ENCODE results near the gene SV2B.

The SV2B gene

GRCh38 chr15:91142106-91142744 is 42.2 kb downstream of the SV2B start:
- Histone ChIP-seq H3F3A (ENCODE audit: insufficient read depth) (no peaks in the 10 kb centered on the region), H2AFZ (ENCODE audit: low read depth, low read length, severe bottlenecking) (no peak overlapping the region), H3K9me2 (replicated peaks; ENCODE audit: insufficient read depth, low read length) (no peaks in the 10 kb centered on the region), H3K27ac (ENCODE audit: low read depth, low read length) (no peak overlapping the region), H3K9ac (ENCODE audit: low read length) (no peak overlapping the region), H3K27me3 (ENCODE audit: low read length) (no peaks in the 10 kb centered on the region), H3K4me2 (ENCODE audit: low read depth, low read length, poor library complexity, severe bottlenecking) (no peak overlapping the region), H3K9me3 (ENCODE audit: insufficient read depth, low read length) (no peaks in the 10 kb centered on the region), H3K36me3 (ENCODE audit: low read length) (no peaks in the 10 kb centered on the region), H3K79me2 (ENCODE audit: insufficient read depth, low read length) (no peaks in the 10 kb centered on the region), H4K20me1 (ENCODE audit: low read depth, low read length) (no peaks in the 10 kb centered on the region), H3K4me3 (ENCODE audit: insufficient read depth, low read length, poor library complexity, severe bottlenecking) (no peak overlapping the region)
- TF ChIP-seq CTCF (IDR thresholded peaks at IDR 0.05; ENCODE audit: insufficient read depth, low read length, poor library complexity, severe bottlenecking) (peak; percentile 47), EZH2phosphoT487 (conservative IDR thresholded peaks at IDR 0.05; ENCODE audit: low read length) (no peak)

- no peaks in the 10 kb centered on the region for H4K20me1 ChIP-seq (ENCODE audit: low read depth, low read length)
- no peak overlapping the region for H3K9ac ChIP-seq (ENCODE audit: low read length)
- H3K79me2 ChIP-seq (ENCODE audit: insufficient read depth, low read length), result no peaks in the 10 kb centered on the region
- no peak overlapping the region for H3K4me3 ChIP-seq (ENCODE audit: insufficient read depth, low read length, poor library complexity, severe bottlenecking)
- H3F3A ChIP-seq (ENCODE audit: insufficient read depth), result no peaks in the 10 kb centered on the region
- H3K9me3 ChIP-seq (ENCODE audit: insufficient read depth, low read length), result no peaks in the 10 kb centered on the region
- H3K27me3 ChIP-seq (ENCODE audit: low read length), result no peaks in the 10 kb centered on the region
- H2AFZ ChIP-seq (ENCODE audit: low read depth, low read length, severe bottlenecking), result no peak overlapping the region
- no peak overlapping the region for H3K4me2 ChIP-seq (ENCODE audit: low read depth, low read length, poor library complexity, severe bottlenecking)
- no peaks in the 10 kb centered on the region for H3K36me3 ChIP-seq (ENCODE audit: low read length)
- H3K9me2 ChIP-seq (replicated peaks; ENCODE audit: insufficient read depth, low read length), result no peaks in the 10 kb centered on the region
- no peak overlapping the region for H3K27ac ChIP-seq (ENCODE audit: low read depth, low read length)
- no peak for TF ChIP-seq CTCF (IDR thresholded peaks at IDR 0.05; ENCODE audit: insufficient read depth, low read length, poor library complexity, severe bottlenecking)
- no peak for TF ChIP-seq EZH2phosphoT487 (conservative IDR thresholded peaks at IDR 0.05; ENCODE audit: low read length)
Measured at GRCh38 chr15:91142946-91143345, 42.9 kb downstream of the SV2B start.

GRCh38 chr15:91146728-91147127 is 46.7 kb downstream of the SV2B start:
- H4K20me1 ChIP-seq (ENCODE audit: low read depth, low read length), result no peaks in the 10 kb centered on the region
- H3K27ac ChIP-seq (ENCODE audit: low read depth, low read length), result no peak overlapping the region
- no peak overlapping the region for H3K4me3 ChIP-seq (ENCODE audit: insufficient read depth, low read length, poor library complexity, severe bottlenecking)
- no peak overlapping the region for H2AFZ ChIP-seq (ENCODE audit: low read depth, low read length, severe bottlenecking)
- H3K9me3 ChIP-seq (ENCODE audit: insufficient read depth, low read length), result no peaks in the 10 kb centered on the region
- no peak overlapping the region for H3K9ac ChIP-seq (ENCODE audit: low read length)
- no peaks in the 10 kb centered on the region for H3K9me2 ChIP-seq (replicated peaks; ENCODE audit: insufficient read depth, low read length)
- no peaks in the 10 kb centered on the region for H3F3A ChIP-seq (ENCODE audit: insufficient read depth)
- TF ChIP-seq EZH2phosphoT487 (conservative IDR thresholded peaks at IDR 0.05; ENCODE audit: low read length), result no peak
- no peak for TF ChIP-seq CTCF (IDR thresholded peaks at IDR 0.05; ENCODE audit: insufficient read depth, low read length, poor library complexity, severe bottlenecking)
- H3K79me2 ChIP-seq (ENCODE audit: insufficient read depth, low read length), result no peaks in the 10 kb centered on the region
- no peaks in the 10 kb centered on the region for H3K36me3 ChIP-seq (ENCODE audit: low read length)
- H3K27me3 ChIP-seq (ENCODE audit: low read length), result no peaks in the 10 kb centered on the region
- H3K4me2 ChIP-seq (ENCODE audit: low read depth, low read length, poor library complexity, severe bottlenecking), result no peak overlapping the region

Data from SU-DHL-6 (cell line).